Smooth muscle cell (in vitro differentiated cells): Measurements from ENCODE around the gene CD36. TPM values are rescaled to one million over a fixed set of nuclear protein-coding genes. Genes with fewer than 3 reads are reported as not detected.

Source experiments
- DNase-seq: peaks from one replicate; lab custom pipeline; 2025; ENCODE audit not compliant: unreplicated experiment; lab: John Stamatoyannopoulos, UW
- H2AFZ ChIP-seq: fragments of 200-600 bp; sonication (generic); 2 replicates; pipeline ENCODE4 v1.6.0; 2016; ENCODE audit warnings: antibody characterized with exemption, low read depth, mild to moderate bottlenecking
- H3F3A ChIP-seq: fragments of 200-600 bp; sonication (generic); 2 replicates; pipeline ENCODE4 v1.6.0; 2017; ENCODE audit warnings: antibody characterized with exemption, low read depth
- H3K27ac ChIP-seq: fragments of 200-600 bp; sonication (generic); 2 replicates; pipeline ENCODE4 v1.5.1; 2016; ENCODE audit warnings: low read depth, mild to moderate bottlenecking
- H3K27me3 ChIP-seq: fragments of 200-600 bp; sonication (generic); 2 replicates; pipeline ENCODE4 v1.6.1; 2016; ENCODE audit warnings: low read depth, mild to moderate bottlenecking
- H3K36me3 ChIP-seq: fragments of 200-600 bp; sonication (generic); 2 replicates; pipeline ENCODE4 v1.5.1; 2016; ENCODE audit warnings: low read depth
- H3K4me1 ChIP-seq: fragments of 200-600 bp; sonication (generic); 2 replicates; pipeline ENCODE4 v1.5.1; 2016; ENCODE audit warnings: low read depth
- H3K4me2 ChIP-seq: fragments of 200-600 bp; sonication (generic); 2 replicates; pipeline ENCODE4 v1.6.0; 2016; ENCODE audit warnings: mild to moderate bottlenecking
- H3K4me3 ChIP-seq: fragments of 200-600 bp; sonication (generic); 2 replicates; pipeline ENCODE4 v1.5.1; 2016; ENCODE audit warnings: mild to moderate bottlenecking
- H3K79me2 ChIP-seq: fragments of 200-600 bp; sonication (generic); 2 replicates; pipeline ENCODE4 v1.6.0; 2016; ENCODE audit warnings: low read depth, mild to moderate bottlenecking
- H3K9ac ChIP-seq: fragments of 200-600 bp; sonication (generic); 2 replicates; pipeline ENCODE4 v1.6.0; 2016; ENCODE audit warnings: low read depth
- H3K9me3 ChIP-seq: fragments of 200-600 bp; sonication (generic); replicated peaks from 2 replicates; pipeline ENCODE4 v1.5.1; 2016; ENCODE audit warnings: low read depth
- H4K20me1 ChIP-seq: fragments of 200-600 bp; sonication (generic); 2 replicates; pipeline ENCODE4 v1.6.0; 2016; ENCODE audit warnings: low read depth
- CTCF ChIP-seq: fragments of 200-600 bp; sonication (generic); IDR thresholded peaks from 2 replicates; pipeline ENCODE4 v1.5.1; 2017; ENCODE audit warnings: borderline replicate concordance, mild to moderate bottlenecking, antibody characterized with exemption; ENCODE audit not compliant: insufficient read depth, poor library complexity, severe bottlenecking
- WGBS: methylation state at CpG from one replicate; pipeline ENCODE4 v1.1.7; 2016; ENCODE audit warnings: low lambda C conversion rate; 5-methylcytosine and 5-hydroxymethylcytosine counted together
- polyA plus RNA-seq: library from polyadenylated mRNA; unstranded; fragments of >200 nt; fragmentation: Nextera tagmentation; extraction: Ambion mirVana; gene quantifications from 2 replicates; pipeline ENCODE4 v1.2.1, GENCODE V29; 2016
- total RNA-seq: library from RNA; depleted of rRNA; stranded (reverse); fragments of >200 nt; gene quantifications from 2 replicates; pipeline ENCODE4 v1.2.3, GENCODE V29; 2014

Gene CD36
- total and polyA plus RNA-seq, 2 experiments from 2014 or later: 0.64 to 2.8 TPM

- Histone ChIP-seq H3F3A (no peaks in the 10 kb centered on the region), H3K4me2 (no peak overlapping the region), H3K79me2 (no peaks in the 10 kb centered on the region), H3K27me3 (no peaks in the 10 kb centered on the region), H3K4me3 (no peak overlapping the region), H3K27ac (no peak overlapping the region), H4K20me1 (no peaks in the 10 kb centered on the region), H3K36me3 (no peaks in the 10 kb centered on the region), H3K4me1 (no peaks in the 10 kb centered on the region), H3K9ac (no peak overlapping the region), H2AFZ (no peak overlapping the region), H3K9me3 (no peaks in the 10 kb centered on the region)
- 74% methylated on average over 3 of the region's 3 CpGs for WGBS
- DNase-seq: no peak
- TF ChIP-seq CTCF: no peak
These were observed 5.6 kb upstream of the CD36 start for GRCh38 chr7:80632819-80633218.

GRCh38 chr7:80634505-80634904, 3.9 kb upstream of the CD36 start:
- H2AFZ ChIP-seq: peak overlapping the region; percentile 45
- H3K4me2 ChIP-seq: peak overlapping the region; percentile 37
- H3K9ac ChIP-seq: no peak overlapping the region
- no peak for TF ChIP-seq CTCF
- no peaks in the 10 kb centered on the region for H3F3A ChIP-seq
- no peaks in the 10 kb centered on the region for H3K79me2 ChIP-seq
- no peak overlapping the region for H3K4me3 ChIP-seq
- H3K36me3 ChIP-seq: no peaks in the 10 kb centered on the region
- peak overlapping the region; percentile 45 for H3K27ac ChIP-seq
- no peaks in the 10 kb centered on the region for H3K4me1 ChIP-seq
- WGBS: 24% methylated on average over 2 of the region's 2 CpGs
- no peaks in the 10 kb centered on the region for H3K27me3 ChIP-seq
- no peak for DNase-seq
- H4K20me1 ChIP-seq: no peaks in the 10 kb centered on the region
- peaks cover 1% of the 10 kb centered on the region for H3K9me3 ChIP-seq

- Histone ChIP-seq H3F3A (peaks cover 2% of the 10 kb centered on the region), H3K27me3 (no peaks in the 10 kb centered on the region), H3K4me3 (no peak overlapping the region), H2AFZ (no peak overlapping the region), H3K4me1 (peaks cover 3% of the 10 kb centered on the region), H3K27ac (no peak overlapping the region), H3K79me2 (no peaks in the 10 kb centered on the region), H3K4me2 (no peak overlapping the region), H3K36me3 (no peaks in the 10 kb centered on the region), H3K9me3 (peaks cover 4% of the 10 kb centered on the region), H3K9ac (no peak overlapping the region), H4K20me1 (no peaks in the 10 kb centered on the region)
- no peak for DNase-seq
- 81% methylated on average over 1 of the region's 1 CpG for WGBS
- TF ChIP-seq CTCF: no peak
These were observed 2.9 kb upstream of the CD36 start for GRCh38 chr7:80635533-80635932.

- Histone ChIP-seq H2AFZ (no peak overlapping the region), H3K4me2 (no peak overlapping the region), H3F3A (peaks cover 4% of the 10 kb centered on the region), H4K20me1 (no peaks in the 10 kb centered on the region), H3K9me3 (peaks cover 4% of the 10 kb centered on the region), H3K4me1 (peaks cover 4% of the 10 kb centered on the region), H3K27me3 (no peaks in the 10 kb centered on the region), H3K79me2 (no peaks in the 10 kb centered on the region), H3K4me3 (no peak overlapping the region), H3K27ac (no peak overlapping the region), H3K36me3 (no peaks in the 10 kb centered on the region), H3K9ac (no peak overlapping the region)
- TF ChIP-seq CTCF: no peak
- 90% methylated on average over 2 of the region's 2 CpGs for WGBS
- no peak for DNase-seq
These were observed 2.4 kb upstream of the CD36 start for GRCh38 chr7:80635998-80636397.
